Neural cell (in vitro differentiated cells): ENCODE results near the gene RAB11FIP3. TPM values are rescaled to one million over a fixed set of nuclear protein-coding genes. Genes with fewer than 3 reads are reported as not detected.

Source experiments
- H2AFZ ChIP-seq: fragments of 200-600, 300-800 bp; sonication (generic), shearing (Covaris generic); 2 replicates; pipeline ENCODE4 v1.6.0; 2014; ENCODE audit warnings: low read depth, mild to moderate bottlenecking, antibody characterized with exemption, low read length, moderate library complexity
- H3F3A ChIP-seq: fragments of 200-600 bp; shearing (Covaris generic); 2 replicates; pipeline ENCODE4 v1.6.1; 2016; ENCODE audit warnings: mild to moderate bottlenecking, moderate library complexity, mixed read lengths, antibody characterized with exemption, low read length; ENCODE audit not compliant: insufficient read depth, poor library complexity, severe bottlenecking
- H3K27ac ChIP-seq: fragments of 200-600, 300-800 bp; sonication (generic), shearing (Covaris generic); 2 replicates; pipeline ENCODE4 v1.5.1; 2014; ENCODE audit warnings: mild to moderate bottlenecking, low read length, moderate library complexity
- H3K27me3 ChIP-seq: fragments of 300-800, 200-600 bp; sonication (generic), shearing (Covaris generic); 2 replicates; pipeline ENCODE4 v1.6.0; 2014; ENCODE audit warnings: mild to moderate bottlenecking, low read depth, low read length, moderate library complexity; ENCODE audit not compliant: insufficient read depth
- H3K36me3 ChIP-seq: fragments of 300-800, 200-600 bp; sonication (generic), shearing (Covaris generic); 2 replicates; pipeline ENCODE4 v1.5.1; 2014; ENCODE audit warnings: mild to moderate bottlenecking, antibody characterized with exemption, low read length, moderate library complexity; ENCODE audit not compliant: insufficient read depth
- H3K4me2 ChIP-seq: fragments of 300-800, 200-600 bp; sonication (generic), shearing (Covaris generic); 2 replicates; pipeline ENCODE4 v1.6.0; 2014; ENCODE audit warnings: mild to moderate bottlenecking, low read length
- H3K4me3 ChIP-seq: fragments of 300-800, 200-600 bp; sonication (generic), shearing (Covaris generic); 2 replicates; pipeline ENCODE4 v1.5.1; 2014; ENCODE audit warnings: mild to moderate bottlenecking, low read length, moderate library complexity
- H3K79me2 ChIP-seq: fragments of 200-600 bp; shearing (Covaris generic); replicated peaks from 2 replicates; pipeline ENCODE4 v1.6.0; 2014; ENCODE audit warnings: mild to moderate bottlenecking, low read length, moderate library complexity; ENCODE audit not compliant: insufficient read depth
- H3K9ac ChIP-seq: fragments of 300-800, 200-600 bp; sonication (generic), shearing (Covaris generic); 2 replicates; pipeline ENCODE4 v1.6.1; 2016; ENCODE audit warnings: mild to moderate bottlenecking, low read length, mixed read lengths
- H3K9me2 ChIP-seq: fragments of 200-600 bp; shearing (Covaris generic); 2 replicates; pipeline ENCODE4 v1.6.1; 2016; ENCODE audit warnings: mild to moderate bottlenecking, low read length, mixed read lengths; ENCODE audit not compliant: insufficient read depth
- H3K9me3 ChIP-seq: fragments of 200-600, 300-800 bp; sonication (generic), shearing (Covaris generic); 2 replicates; pipeline ENCODE4 v1.6.1; 2016; ENCODE audit warnings: mild to moderate bottlenecking, mixed run types, low read length, moderate library complexity, mixed read lengths
- H4K20me1 ChIP-seq: fragments of 200-600 bp; shearing (Covaris generic); 2 replicates; pipeline ENCODE4 v1.6.1; 2016; ENCODE audit warnings: mild to moderate bottlenecking, mixed run types; ENCODE audit not compliant: insufficient read depth
- EP300 ChIP-seq: fragments of 450-650 bp; conservative IDR thresholded peaks from 2 replicates; pipeline ENCODE4 v1.6.1; 2014; ENCODE audit warnings: antibody characterized with exemption, mild to moderate bottlenecking, moderate library complexity; ENCODE audit not compliant: poor library complexity, severe bottlenecking
- EZH2 ChIP-seq: fragments of 200-600, 300-800 bp; shearing (Covaris generic), sonication (generic); IDR thresholded peaks from 2 replicates; pipeline ENCODE4 v1.6.1; 2014; ENCODE audit warnings: antibody characterized with exemption, low read length, borderline replicate concordance, mild to moderate bottlenecking; ENCODE audit not compliant: insufficient read depth, poor library complexity, severe bottlenecking
- MXI1 ChIP-seq: fragments of 450-650 bp; conservative IDR thresholded peaks from 2 replicates; pipeline ENCODE4 v1.6.1; 2014; ENCODE audit warnings: antibody characterized with exemption, mild to moderate bottlenecking; ENCODE audit not compliant: poor library complexity, severe bottlenecking
- POLR2AphosphoS5 ChIP-seq: IDR thresholded peaks from 2 replicates; pipeline ENCODE4 v1.6.1; 2012
- RAD21 ChIP-seq: fragments of 450-650 bp; conservative IDR thresholded peaks from 2 replicates; pipeline ENCODE4 v1.6.1; 2014; ENCODE audit warnings: antibody characterized with exemption, mild to moderate bottlenecking, moderate library complexity
- SMC3 ChIP-seq: fragments of 450-650 bp; conservative IDR thresholded peaks from 2 replicates; pipeline ENCODE4 v1.6.1; 2014; ENCODE audit warnings: antibody characterized with exemption, mild to moderate bottlenecking, moderate library complexity; ENCODE audit not compliant: poor library complexity
- TAF1 ChIP-seq: IDR thresholded peaks from 2 replicates; pipeline ENCODE4 v1.6.1; 2012; ENCODE audit warnings: low read depth
- polyA plus RNA-seq: library from polyadenylated mRNA; depleted of rRNA; stranded (reverse); fragments of >200 nt; gene quantifications from 2 replicates; pipeline ENCODE4 v1.2.3, GENCODE V29; 2014
- TF ChIP-seq, protein P1 (sequence below): IDR thresholded peaks from 2 replicates; pipeline ENCODE4 v1.6.1; 2012; ENCODE audit warnings: borderline replicate concordance
- TF ChIP-seq, protein P2 (sequence below): fragments of 450-650 bp; IDR thresholded peaks from 2 replicates; pipeline ENCODE4 v1.5.1; 2014; ENCODE audit warnings: antibody characterized with exemption, mild to moderate bottlenecking, moderate library complexity; ENCODE audit not compliant: poor library complexity, severe bottlenecking

RAB11FIP3 gene
- polyA plus RNA-seq, 1 donor from 2014 or later = 55.0 TPM

DNA sequence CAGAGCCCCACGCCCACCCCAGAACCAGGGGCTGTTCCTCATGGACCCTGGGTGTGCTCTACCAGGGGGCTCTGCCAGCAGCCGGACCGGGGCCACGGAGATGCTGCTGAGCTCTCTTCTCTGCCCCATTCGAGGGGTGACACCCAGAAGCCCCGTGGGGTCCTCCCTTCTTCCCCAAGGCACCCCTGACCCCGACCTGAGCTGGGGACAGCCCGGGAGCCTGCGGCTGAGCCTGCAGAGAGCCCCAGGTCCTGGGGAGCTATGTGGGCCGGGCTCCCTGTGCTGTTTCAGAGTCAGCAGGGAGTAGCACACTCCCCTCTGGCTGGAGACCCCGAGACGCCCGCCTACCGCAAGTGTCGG lies 133.6 kb downstream of the RAB11FIP3 start:
- Histone ChIP-seq H3F3A (no peaks in the 10 kb centered on the region), H3K9me3 (no peaks in the 10 kb centered on the region), H3K9me2 (no peaks in the 10 kb centered on the region), H3K27me3 (peaks cover 39% of the 10 kb centered on the region), H3K4me3 (no peak overlapping the region), H4K20me1 (no peaks in the 10 kb centered on the region), H3K79me2 (no peaks in the 10 kb centered on the region), H3K36me3 (no peaks in the 10 kb centered on the region), H2AFZ (no peak overlapping the region), H3K9ac (no peak overlapping the region), H3K27ac (no peak overlapping the region), H3K4me2 (no peak overlapping the region)
- TF ChIP-seq SMC3 (no peak), RAD21 (no peak), TAF1 (no peak), EZH2 (no peak), POLR2AphosphoS5 (no peak), MXI1 (no peak), EP300 (no peak)
- TF ChIP-seq, protein P1, sequence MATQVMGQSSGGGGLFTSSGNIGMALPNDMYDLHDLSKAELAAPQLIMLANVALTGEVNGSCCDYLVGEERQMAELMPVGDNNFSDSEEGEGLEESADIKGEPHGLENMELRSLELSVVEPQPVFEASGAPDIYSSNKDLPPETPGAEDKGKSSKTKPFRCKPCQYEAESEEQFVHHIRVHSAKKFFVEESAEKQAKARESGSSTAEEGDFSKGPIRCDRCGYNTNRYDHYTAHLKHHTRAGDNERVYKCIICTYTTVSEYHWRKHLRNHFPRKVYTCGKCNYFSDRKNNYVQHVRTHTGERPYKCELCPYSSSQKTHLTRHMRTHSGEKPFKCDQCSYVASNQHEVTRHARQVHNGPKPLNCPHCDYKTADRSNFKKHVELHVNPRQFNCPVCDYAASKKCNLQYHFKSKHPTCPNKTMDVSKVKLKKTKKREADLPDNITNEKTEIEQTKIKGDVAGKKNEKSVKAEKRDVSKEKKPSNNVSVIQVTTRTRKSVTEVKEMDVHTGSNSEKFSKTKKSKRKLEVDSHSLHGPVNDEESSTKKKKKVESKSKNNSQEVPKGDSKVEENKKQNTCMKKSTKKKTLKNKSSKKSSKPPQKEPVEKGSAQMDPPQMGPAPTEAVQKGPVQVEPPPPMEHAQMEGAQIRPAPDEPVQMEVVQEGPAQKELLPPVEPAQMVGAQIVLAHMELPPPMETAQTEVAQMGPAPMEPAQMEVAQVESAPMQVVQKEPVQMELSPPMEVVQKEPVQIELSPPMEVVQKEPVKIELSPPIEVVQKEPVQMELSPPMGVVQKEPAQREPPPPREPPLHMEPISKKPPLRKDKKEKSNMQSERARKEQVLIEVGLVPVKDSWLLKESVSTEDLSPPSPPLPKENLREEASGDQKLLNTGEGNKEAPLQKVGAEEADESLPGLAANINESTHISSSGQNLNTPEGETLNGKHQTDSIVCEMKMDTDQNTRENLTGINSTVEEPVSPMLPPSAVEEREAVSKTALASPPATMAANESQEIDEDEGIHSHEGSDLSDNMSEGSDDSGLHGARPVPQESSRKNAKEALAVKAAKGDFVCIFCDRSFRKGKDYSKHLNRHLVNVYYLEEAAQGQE = no peak
- TF ChIP-seq, protein P2, sequence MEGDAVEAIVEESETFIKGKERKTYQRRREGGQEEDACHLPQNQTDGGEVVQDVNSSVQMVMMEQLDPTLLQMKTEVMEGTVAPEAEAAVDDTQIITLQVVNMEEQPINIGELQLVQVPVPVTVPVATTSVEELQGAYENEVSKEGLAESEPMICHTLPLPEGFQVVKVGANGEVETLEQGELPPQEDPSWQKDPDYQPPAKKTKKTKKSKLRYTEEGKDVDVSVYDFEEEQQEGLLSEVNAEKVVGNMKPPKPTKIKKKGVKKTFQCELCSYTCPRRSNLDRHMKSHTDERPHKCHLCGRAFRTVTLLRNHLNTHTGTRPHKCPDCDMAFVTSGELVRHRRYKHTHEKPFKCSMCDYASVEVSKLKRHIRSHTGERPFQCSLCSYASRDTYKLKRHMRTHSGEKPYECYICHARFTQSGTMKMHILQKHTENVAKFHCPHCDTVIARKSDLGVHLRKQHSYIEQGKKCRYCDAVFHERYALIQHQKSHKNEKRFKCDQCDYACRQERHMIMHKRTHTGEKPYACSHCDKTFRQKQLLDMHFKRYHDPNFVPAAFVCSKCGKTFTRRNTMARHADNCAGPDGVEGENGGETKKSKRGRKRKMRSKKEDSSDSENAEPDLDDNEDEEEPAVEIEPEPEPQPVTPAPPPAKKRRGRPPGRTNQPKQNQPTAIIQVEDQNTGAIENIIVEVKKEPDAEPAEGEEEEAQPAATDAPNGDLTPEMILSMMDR = no peak

DNA sequence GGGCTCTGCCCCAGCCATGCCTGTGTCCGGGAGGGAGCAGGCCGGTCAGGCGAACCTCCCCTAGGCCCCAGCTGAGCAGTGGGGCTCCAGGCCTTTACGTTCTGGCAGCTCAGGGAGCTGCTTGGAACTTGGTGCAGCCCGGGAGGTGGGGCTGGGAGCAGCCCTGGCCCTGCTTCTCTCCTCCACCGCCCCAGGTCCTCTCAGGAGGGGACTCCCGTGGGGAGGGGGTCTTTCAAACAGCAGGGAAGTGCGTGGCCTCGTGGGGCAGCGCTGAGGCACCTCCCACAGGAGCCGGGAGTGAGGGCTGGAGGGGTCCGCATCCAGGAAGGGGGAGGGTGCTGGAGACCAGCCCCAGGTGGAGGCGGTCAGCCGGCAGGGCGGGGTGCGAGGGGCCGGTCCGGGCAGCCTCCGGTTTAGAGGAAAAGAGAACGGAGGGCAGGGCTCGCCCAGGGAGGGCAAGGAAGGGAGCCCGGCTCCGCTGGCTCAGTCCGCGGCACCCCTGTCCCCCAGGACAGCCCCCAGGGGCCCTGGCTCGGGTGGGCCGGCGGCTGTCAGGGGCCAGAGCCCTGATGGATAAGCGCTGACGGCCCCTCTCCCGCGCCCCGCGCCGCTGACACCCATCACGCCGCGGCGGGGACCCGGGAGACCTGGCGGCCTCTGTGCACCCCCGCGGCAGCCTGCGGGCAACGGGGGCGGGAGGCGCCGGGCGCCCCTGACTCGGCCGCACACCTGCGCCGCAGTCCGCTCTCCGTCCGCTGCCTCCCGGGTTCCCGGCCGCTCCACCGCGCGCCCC lies 134.2 kb downstream of the RAB11FIP3 start:
- Histone ChIP-seq H3F3A (no peaks in the 10 kb centered on the region), H2AFZ (no peak overlapping the region), H3K4me2 (no peak overlapping the region), H3K9me3 (no peaks in the 10 kb centered on the region), H3K4me3 (no peak overlapping the region), H3K9me2 (no peaks in the 10 kb centered on the region), H3K36me3 (no peaks in the 10 kb centered on the region), H3K27me3 (peaks cover 39% of the 10 kb centered on the region), H4K20me1 (no peaks in the 10 kb centered on the region), H3K27ac (no peak overlapping the region), H3K79me2 (no peaks in the 10 kb centered on the region), H3K9ac (no peak overlapping the region)
- TF ChIP-seq EZH2 (peak; percentile 56), MXI1 (no peak)
